ENCODE measurements around the gene RDH11. TPM values are rescaled to one million over a fixed set of nuclear protein-coding genes. Genes with fewer than 3 reads are reported as not detected.

RDH11 gene
- polyA plus RNA-seq, 1 of the 3 experiments (the other 2 are of a cell fraction), result 44.7 TPM

GRCh38 chr14:67673451-67673850 lies 22.1 kb downstream of the RDH11 start (continued):
- TF ChIP-seq, protein P1, sequence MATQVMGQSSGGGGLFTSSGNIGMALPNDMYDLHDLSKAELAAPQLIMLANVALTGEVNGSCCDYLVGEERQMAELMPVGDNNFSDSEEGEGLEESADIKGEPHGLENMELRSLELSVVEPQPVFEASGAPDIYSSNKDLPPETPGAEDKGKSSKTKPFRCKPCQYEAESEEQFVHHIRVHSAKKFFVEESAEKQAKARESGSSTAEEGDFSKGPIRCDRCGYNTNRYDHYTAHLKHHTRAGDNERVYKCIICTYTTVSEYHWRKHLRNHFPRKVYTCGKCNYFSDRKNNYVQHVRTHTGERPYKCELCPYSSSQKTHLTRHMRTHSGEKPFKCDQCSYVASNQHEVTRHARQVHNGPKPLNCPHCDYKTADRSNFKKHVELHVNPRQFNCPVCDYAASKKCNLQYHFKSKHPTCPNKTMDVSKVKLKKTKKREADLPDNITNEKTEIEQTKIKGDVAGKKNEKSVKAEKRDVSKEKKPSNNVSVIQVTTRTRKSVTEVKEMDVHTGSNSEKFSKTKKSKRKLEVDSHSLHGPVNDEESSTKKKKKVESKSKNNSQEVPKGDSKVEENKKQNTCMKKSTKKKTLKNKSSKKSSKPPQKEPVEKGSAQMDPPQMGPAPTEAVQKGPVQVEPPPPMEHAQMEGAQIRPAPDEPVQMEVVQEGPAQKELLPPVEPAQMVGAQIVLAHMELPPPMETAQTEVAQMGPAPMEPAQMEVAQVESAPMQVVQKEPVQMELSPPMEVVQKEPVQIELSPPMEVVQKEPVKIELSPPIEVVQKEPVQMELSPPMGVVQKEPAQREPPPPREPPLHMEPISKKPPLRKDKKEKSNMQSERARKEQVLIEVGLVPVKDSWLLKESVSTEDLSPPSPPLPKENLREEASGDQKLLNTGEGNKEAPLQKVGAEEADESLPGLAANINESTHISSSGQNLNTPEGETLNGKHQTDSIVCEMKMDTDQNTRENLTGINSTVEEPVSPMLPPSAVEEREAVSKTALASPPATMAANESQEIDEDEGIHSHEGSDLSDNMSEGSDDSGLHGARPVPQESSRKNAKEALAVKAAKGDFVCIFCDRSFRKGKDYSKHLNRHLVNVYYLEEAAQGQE (IDR thresholded peaks at IDR 0.05; ENCODE audit: low read depth, low read length), result no peak
- TF ChIP-seq SIN3A (IDR thresholded peaks at IDR 0.05; ENCODE audit: borderline replicate concordance, low read depth, low read length), result no peak
- no peak for TF ChIP-seq USF1 (IDR thresholded peaks at IDR 0.05; ENCODE audit: borderline replicate concordance, low read depth)
- TF ChIP-seq MXI1 (IDR thresholded peaks at IDR 0.05; ENCODE audit: low read depth, low read length), result no peak
- TF ChIP-seq, protein P2, sequence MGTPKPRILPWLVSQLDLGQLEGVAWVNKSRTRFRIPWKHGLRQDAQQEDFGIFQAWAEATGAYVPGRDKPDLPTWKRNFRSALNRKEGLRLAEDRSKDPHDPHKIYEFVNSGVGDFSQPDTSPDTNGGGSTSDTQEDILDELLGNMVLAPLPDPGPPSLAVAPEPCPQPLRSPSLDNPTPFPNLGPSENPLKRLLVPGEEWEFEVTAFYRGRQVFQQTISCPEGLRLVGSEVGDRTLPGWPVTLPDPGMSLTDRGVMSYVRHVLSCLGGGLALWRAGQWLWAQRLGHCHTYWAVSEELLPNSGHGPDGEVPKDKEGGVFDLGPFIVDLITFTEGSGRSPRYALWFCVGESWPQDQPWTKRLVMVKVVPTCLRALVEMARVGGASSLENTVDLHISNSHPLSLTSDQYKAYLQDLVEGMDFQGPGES (IDR thresholded peaks at IDR 0.05; ENCODE audit: low read depth, low read length), result no peak
- TF ChIP-seq TAF1 (IDR thresholded peaks at IDR 0.05; ENCODE audit: borderline replicate concordance, low read depth, low read length), result no peak
- TF ChIP-seq FOSL2 (IDR thresholded peaks at IDR 0.05; ENCODE audit: borderline replicate concordance, low read depth), result no peak
- no peak for TF ChIP-seq YY1 (IDR thresholded peaks at IDR 0.05; ENCODE audit: low read depth)
- no peak for TF ChIP-seq NFIC (IDR thresholded peaks at IDR 0.05; ENCODE audit: borderline replicate concordance)
- no peak for TF ChIP-seq FOXJ3 (CRISPR knock-in tag; IDR thresholded peaks at IDR 0.05)
- no peak for TF ChIP-seq GATA2 (CRISPR knock-in tag; IDR thresholded peaks at IDR 0.05)
- TF ChIP-seq MEF2A (IDR thresholded peaks at IDR 0.05; ENCODE audit: borderline replicate concordance, low read depth), result no peak

DNA sequence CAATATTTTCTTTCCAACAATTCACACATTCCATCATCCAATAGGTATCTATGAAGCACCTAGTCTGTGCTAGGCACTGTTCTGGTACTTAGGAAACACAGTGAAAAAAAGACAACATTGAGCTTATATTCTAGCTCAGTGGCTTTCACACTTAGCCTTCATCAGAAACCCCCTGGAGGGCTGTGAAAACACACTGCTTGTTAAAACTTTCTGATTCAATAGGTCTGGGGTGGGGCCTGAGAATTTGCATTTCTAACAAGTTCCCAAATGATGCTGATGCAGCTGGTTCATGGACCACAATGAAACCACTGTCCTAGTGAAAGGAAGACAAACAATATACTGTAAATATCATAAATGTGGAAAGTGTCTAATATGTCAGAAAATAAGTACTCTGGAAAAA lies 27.0 kb downstream of the RDH11 start:
- Histone ChIP-seq H3F3A (replicated peaks; ENCODE audit: insufficient read depth) (peaks cover 4% of the 10 kb centered on the region), H3K4me2 (no peak overlapping the region)
- TF ChIP-seq RAD21 (IDR thresholded peaks at IDR 0.05; ENCODE audit: low read length) (no peak), ZBTB33 (IDR thresholded peaks at IDR 0.05; ENCODE audit: borderline replicate concordance, low read depth) (no peak), POLR2AphosphoS5 (IDR thresholded peaks at IDR 0.05; ENCODE audit: low read depth, low read length) (no peak), NFIC (IDR thresholded peaks at IDR 0.05; ENCODE audit: borderline replicate concordance) (no peak), CTCF (IDR thresholded peaks at IDR 0.05) (no peak), TEAD4 (IDR thresholded peaks at IDR 0.05; ENCODE audit: borderline replicate concordance, insufficient read depth) (no peak), EZH2phosphoT487 (IDR thresholded peaks at IDR 0.05; ENCODE audit: borderline replicate concordance, low read depth) (no peak), TCF12 (IDR thresholded peaks at IDR 0.05) (no peak)

More for the DNA sequence above, 27.0 kb downstream of the RDH11 start:
- Histone ChIP-seq H3K27me3 (ENCODE audit: insufficient read depth) (no peaks in the 10 kb centered on the region), H4K20me1 (ENCODE audit: insufficient read depth) (peaks cover 95% of the 10 kb centered on the region), H3K9me3 (no peaks in the 10 kb centered on the region), H3K4me3 (ENCODE audit: low read depth in 2 of 2, low read length in 1 of 2) (no peak overlapping the region), H3K79me2 (ENCODE audit: insufficient read depth) (peaks cover 98% of the 10 kb centered on the region), H3K36me3 (replicated peaks in 1 of 2; ENCODE audit: control insufficient read depth in 1 of 2, insufficient read depth in 2 of 2, low read length in 1 of 2) (no peaks in the 10 kb centered on the region), H2AFZ (ENCODE audit: low read depth) (no peak overlapping the region), H3K27ac (ENCODE audit: low read depth in 2 of 2, low read length in 1 of 2) (no peak overlapping the region), H3K4me1 (ENCODE audit: control insufficient read depth in 1 of 2, insufficient read depth in 2 of 2, low read depth in 1 of 2, low read length in 1 of 2) (peaks cover 2 to 3% of the 10 kb centered on the region in 2 experiments; a peak in 2 of 4 replicates), H3K9me2 (no peaks in the 10 kb centered on the region), H3K9ac (no peak overlapping the region)
- ChIA-PET POLR2A (no interaction called here), CTCF (interaction anchor here (1.2 to 5.6 kb wide), 5 partner anchors 15 to 142 kb away, joined by 3 to 54 read pairs (median 9); partner anchors contain the start of gene ARG2)
- no peak for DNase-seq

Data from SK-N-SH (cell line).